ENCODE measurements around the gene TXNRD1. TPM values are rescaled to one million over a fixed set of nuclear protein-coding genes. Genes with fewer than 3 reads are reported as not detected.
"Not testable (repeated sequence)": the region's sequence is repeated elsewhere in the genome, so short reads cannot be mapped to it uniquely, and the experiment has no call there.

TXNRD1 gene
- total and polyA plus RNA-seq, 8 donors = 19.4 to 208 (median 76.8) TPM

DNA sequence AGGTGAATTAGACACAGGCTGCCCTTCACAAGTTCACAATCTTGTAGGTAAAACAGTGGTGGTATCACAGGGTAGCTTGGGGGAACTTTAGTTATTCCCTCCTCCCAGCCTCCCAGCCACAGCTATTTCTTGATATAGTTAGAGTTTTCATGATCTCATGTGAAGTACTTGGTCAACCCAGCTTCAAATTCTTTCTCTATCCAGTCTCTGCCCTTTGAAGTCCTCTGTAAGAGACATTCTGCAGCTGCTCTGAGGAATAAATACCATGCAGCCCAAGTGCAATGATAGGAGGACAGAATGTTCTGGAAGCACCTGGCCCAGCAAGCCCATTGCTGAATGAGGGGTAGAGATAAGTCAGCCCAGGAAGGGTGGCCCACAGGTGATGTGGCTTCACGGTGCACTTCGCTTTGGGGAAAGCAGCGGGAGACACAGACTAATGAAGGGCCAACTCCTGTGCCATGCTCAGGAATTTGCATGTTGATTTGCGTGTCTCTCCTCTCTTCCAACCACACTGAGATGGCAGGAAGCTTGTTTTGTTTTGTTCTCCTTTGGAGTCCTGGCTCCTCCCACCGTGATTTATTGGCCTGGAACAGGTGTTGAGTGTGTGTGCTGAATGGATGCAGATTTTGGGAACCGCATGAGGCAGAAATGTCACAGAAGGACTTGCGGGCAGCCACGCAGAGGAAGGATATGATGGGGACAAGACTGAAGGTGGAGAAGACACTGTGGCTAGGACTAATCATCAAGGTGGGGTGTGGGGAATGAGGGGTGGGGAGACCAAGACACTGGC is 8.0 kb upstream of the TXNRD1 start:
- 82 to 93% (median 87%) methylated on average over 8 of the region's 8 CpGs for WGBS, 5 donors
- no peaks in the 10 kb centered on the region for H3K9me3 ChIP-seq
- intact Hi-C loops (cut with DNase I; ENCODE audit: low total_unique reads) = loop anchor here (5.0 kb wide), 1 partner anchor 150 kb away; no protein-coding TSS in a partner anchor
- no peak for TF ChIP-seq POLR2AphosphoS5 (IDR thresholded peaks at IDR 0.05)
- TF ChIP-seq EP300 (IDR thresholded peaks at IDR 0.05) = no peak
- no peak for TF ChIP-seq POLR2A (IDR thresholded peaks at IDR 0.05)
- TF ChIP-seq, protein P1, sequence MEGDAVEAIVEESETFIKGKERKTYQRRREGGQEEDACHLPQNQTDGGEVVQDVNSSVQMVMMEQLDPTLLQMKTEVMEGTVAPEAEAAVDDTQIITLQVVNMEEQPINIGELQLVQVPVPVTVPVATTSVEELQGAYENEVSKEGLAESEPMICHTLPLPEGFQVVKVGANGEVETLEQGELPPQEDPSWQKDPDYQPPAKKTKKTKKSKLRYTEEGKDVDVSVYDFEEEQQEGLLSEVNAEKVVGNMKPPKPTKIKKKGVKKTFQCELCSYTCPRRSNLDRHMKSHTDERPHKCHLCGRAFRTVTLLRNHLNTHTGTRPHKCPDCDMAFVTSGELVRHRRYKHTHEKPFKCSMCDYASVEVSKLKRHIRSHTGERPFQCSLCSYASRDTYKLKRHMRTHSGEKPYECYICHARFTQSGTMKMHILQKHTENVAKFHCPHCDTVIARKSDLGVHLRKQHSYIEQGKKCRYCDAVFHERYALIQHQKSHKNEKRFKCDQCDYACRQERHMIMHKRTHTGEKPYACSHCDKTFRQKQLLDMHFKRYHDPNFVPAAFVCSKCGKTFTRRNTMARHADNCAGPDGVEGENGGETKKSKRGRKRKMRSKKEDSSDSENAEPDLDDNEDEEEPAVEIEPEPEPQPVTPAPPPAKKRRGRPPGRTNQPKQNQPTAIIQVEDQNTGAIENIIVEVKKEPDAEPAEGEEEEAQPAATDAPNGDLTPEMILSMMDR (IDR thresholded peaks at IDR 0.05) = no peak
- DNase-seq = no peak
- H3K27me3 ChIP-seq = no peaks in the 10 kb centered on the region
- no peaks in the 10 kb centered on the region for H3K4me1 ChIP-seq
- no peak overlapping the region for H3K27ac ChIP-seq
- no peak overlapping the region for H3K4me3 ChIP-seq
- H3K36me3 ChIP-seq = no peaks in the 10 kb centered on the region

DNA sequence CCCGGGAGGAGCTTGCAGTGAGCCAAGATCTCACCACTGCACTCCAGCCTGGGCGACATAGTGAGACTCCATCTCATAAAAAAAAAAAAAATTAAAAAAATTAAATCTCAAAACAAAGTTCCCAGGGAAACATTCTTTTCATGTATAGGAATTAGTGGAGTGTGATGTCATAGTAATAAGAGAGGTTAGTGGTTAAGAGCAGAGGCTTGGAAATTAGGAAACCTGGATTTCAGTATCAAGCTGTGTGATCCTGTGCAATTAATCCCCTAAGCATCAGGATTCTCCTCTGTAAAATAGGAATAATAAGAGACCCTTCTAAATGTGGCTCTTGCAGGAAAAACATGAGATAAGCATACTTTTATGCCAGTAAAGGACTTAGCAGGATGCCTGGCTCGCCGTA is 3.1 kb upstream of the TXNRD1 start:
- Histone ChIP-seq H3K36me3 (no peaks in the 10 kb centered on the region), H3K27ac (no peak overlapping the region), H3K9me3 (no peaks in the 10 kb centered on the region), H3K4me3 (no peak overlapping the region), H3K27me3 (no peaks in the 10 kb centered on the region), H3K4me1 (peaks cover 12 to 22% (median 16%) of the 10 kb centered on the region in 4 donors)
- no peak for TF ChIP-seq POLR2A (IDR thresholded peaks at IDR 0.05)
- TF ChIP-seq EP300 (IDR thresholded peaks at IDR 0.05) = no peak
- TF ChIP-seq, protein P1 (IDR thresholded peaks at IDR 0.05) = no peak
- TF ChIP-seq POLR2AphosphoS5 (IDR thresholded peaks at IDR 0.05) = no peak
- DNase-seq = no peak
- 84 to 93% (median 89%) methylated on average over 4 of the region's 4 CpGs for WGBS, 5 donors
- intact Hi-C loops (cut with DNase I; ENCODE audit: low total_unique reads) = loop anchor here (10.0 kb wide), 1 partner anchor 92 kb away; the partner anchor contains the start of gene EID3

DNA sequence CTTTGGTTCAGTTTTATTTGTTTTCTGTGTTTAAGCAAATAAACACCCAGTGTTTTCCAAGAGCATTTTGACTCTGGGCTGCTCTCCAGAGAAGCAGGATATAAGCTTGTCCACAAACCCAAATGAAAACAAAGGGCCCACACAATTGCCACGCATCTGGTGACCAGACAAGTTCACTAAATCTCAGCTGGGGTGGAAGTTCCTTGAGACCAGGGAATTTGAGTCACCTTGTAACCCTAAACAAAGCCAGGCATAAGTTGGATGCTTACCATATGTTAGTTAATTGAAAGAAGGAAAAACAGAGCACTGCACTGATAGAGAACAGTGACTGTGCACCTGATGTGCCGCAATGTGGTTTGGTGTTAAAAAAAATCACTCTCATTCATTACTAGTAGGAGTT is 1.6 kb upstream of the TXNRD1 start:
- DNase-seq = peak in 1 of 2 donors; percentile 9
- no peak for TF ChIP-seq EP300 (IDR thresholded peaks at IDR 0.05)
- no peak for TF ChIP-seq POLR2AphosphoS5 (IDR thresholded peaks at IDR 0.05)
- TF ChIP-seq, protein P1 (IDR thresholded peaks at IDR 0.05) = no peak
- TF ChIP-seq POLR2A (IDR thresholded peaks at IDR 0.05) = no peak
- H3K27me3 ChIP-seq = no peaks in the 10 kb centered on the region
- H3K27ac ChIP-seq = no peak overlapping the region
- H3K9me3 ChIP-seq = no peaks in the 10 kb centered on the region
- WGBS, 5 donors = 38 to 58% (median 51%) methylated on average over 2 of the region's 2 CpGs
- H3K4me1 ChIP-seq = peaks cover 16 to 31% (median 20%) of the 10 kb centered on the region in 4 donors
- intact Hi-C loops (cut with DNase I; ENCODE audit: low total_unique reads) = loop anchor here (10.0 kb wide), 1 partner anchor 91 kb away; the partner anchor contains the start of gene EID3
- no peak overlapping the region for H3K4me3 ChIP-seq
- H3K36me3 ChIP-seq = no peaks in the 10 kb centered on the region

DNA sequence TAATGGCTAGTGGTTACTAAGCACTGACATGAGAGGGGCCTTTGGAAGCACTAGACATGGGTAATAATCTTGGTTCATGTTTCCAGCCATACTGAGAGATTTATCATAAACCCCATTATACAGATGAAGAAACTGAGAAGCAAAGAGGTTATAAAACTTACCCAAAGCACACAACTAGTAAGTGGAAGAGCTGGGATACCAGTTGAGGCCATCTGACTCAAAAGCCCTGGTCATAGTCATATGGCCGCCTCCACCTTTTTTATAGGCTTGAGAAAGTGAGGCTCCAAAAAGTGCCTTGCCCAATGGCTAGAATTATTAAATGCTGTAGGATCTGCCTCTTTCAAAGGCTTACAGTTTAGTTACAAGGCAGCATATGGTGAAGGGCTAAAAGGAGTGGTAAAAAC is 944 bp downstream of the TXNRD1 start:
- 97 to 100% (median 100%) methylated on average over 1 of the region's 1 CpG for WGBS, 5 donors
- DNase-seq = no peak
- Histone ChIP-seq H3K4me1 (peaks cover 18 to 55% (median 37%) of the 10 kb centered on the region in 4 donors), H3K27ac (peak overlapping the region in 4 of 5 donors; percentile 70 to 93 (median 84)), H3K36me3 (no peaks in the 10 kb centered on the region), H3K4me3 (peak overlapping the region; percentile 50 to 64 (median 60)), H3K27me3 (no peaks in the 10 kb centered on the region), H3K9me3 (no peaks in the 10 kb centered on the region)
- intact Hi-C loops (cut with DNase I; ENCODE audit: low total_unique reads) = loop anchor here (10.0 kb wide), 1 partner anchor 88 kb away; the partner anchor contains the start of gene EID3
- TF ChIP-seq POLR2AphosphoS5 (IDR thresholded peaks at IDR 0.05) = no peak
- TF ChIP-seq POLR2A (IDR thresholded peaks at IDR 0.05) = no peak
- TF ChIP-seq, protein P1 (IDR thresholded peaks at IDR 0.05) = no peak
- TF ChIP-seq EP300 (IDR thresholded peaks at IDR 0.05) = no peak

DNA sequence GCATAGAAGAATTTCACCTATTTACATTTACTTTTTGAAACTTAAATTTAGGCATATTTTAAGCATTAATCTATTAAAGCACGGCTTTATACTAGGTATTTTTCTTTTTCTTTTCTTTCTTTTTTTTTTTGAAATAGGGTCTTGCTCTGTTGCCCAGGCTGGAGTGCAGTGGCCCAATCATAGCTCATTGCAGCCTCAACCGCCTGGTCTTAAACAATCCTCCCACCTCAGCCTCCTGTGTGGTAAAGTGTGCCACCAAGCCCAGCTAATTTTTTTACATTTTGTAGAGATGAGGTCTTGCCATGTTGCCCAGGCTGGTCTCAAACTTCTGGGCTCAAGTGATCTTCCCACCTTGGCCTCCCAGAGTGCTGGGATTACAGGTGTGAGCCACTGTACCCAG is 2.9 kb downstream of the TXNRD1 start:
- intact Hi-C loops (cut with DNase I; ENCODE audit: low total_unique reads) = loop anchor here (10.0 kb wide), 1 partner anchor 86 kb away; the partner anchor contains the start of gene EID3
- not testable (repeated sequence) for H3K4me3 ChIP-seq, H3K9me3 ChIP-seq, H3K36me3 ChIP-seq, H3K27me3 ChIP-seq, DNase-seq
- Histone ChIP-seq H3K4me1 (peaks cover 18 to 59% (median 37%) of the 10 kb centered on the region in 4 donors), H3K27ac (peak overlapping the region in 4 of 5 donors; percentile 82 to 88 (median 88))
- WGBS, 5 donors = 91 to 98% (median 97%) methylated on average over 2 of the region's 2 CpGs
